ENCODE results near the gene SLC35F5.
"Not testable (repeated sequence)": the region's sequence is repeated elsewhere in the genome, so short reads cannot be mapped to it uniquely, and the experiment has no call there.

The SLC35F5 gene

GRCh38 chr2:113756355-113757137 is at the start of gene SLC35F5:
Gene SLC35F5, minus strand, starts transcription at chr2:113756642. Its CDS starts 233 bp downstream, at chr2:113756409.
- peak; percentile 85 for DNase-seq (ENCODE audit: low read depth)

GRCh38 chr2:113799375-113799774 is 42.9 kb upstream of the SLC35F5 start:
- no peak for DNase-seq (ENCODE audit: low read depth)

GRCh38 chr2:113797237-113797636 is 40.8 kb upstream of the SLC35F5 start:
- DNase-seq (ENCODE audit: low read depth), result no peak

- DNase-seq (ENCODE audit: low read depth), result no peak
Observed at GRCh38 chr2:113796592-113797175, 40.2 kb upstream of the SLC35F5 start.

GRCh38 chr2:113795405-113795920 is 39.0 kb upstream of the SLC35F5 start:
- no peak for DNase-seq (ENCODE audit: low read depth)

- DNase-seq (ENCODE audit: low read depth), result no peak
Observed at GRCh38 chr2:113791697-113792590, 35.5 kb upstream of the SLC35F5 start.

- DNase-seq (ENCODE audit: low read depth), result no peak
Observed at GRCh38 chr2:113784823-113785744, 28.6 kb upstream of the SLC35F5 start.

- DNase-seq (ENCODE audit: low read depth), result no peak
Observed at GRCh38 chr2:113780472-113780871, 24.0 kb upstream of the SLC35F5 start.

GRCh38 chr2:113777371-113777770 is 20.9 kb upstream of the SLC35F5 start:
- no peak for DNase-seq (ENCODE audit: low read depth)

- DNase-seq (ENCODE audit: low read depth), result no peak
Observed at GRCh38 chr2:113776949-113777348, 20.5 kb upstream of the SLC35F5 start.

GRCh38 chr2:113774616-113775015 is 18.2 kb upstream of the SLC35F5 start:
- not testable (repeated sequence) for DNase-seq (ENCODE audit: low read depth)

- no peak for DNase-seq (ENCODE audit: low read depth)
Observed at GRCh38 chr2:113770929-113771328, 14.5 kb upstream of the SLC35F5 start.

- no peak for DNase-seq (ENCODE audit: low read depth)
Observed at GRCh38 chr2:113769555-113769954, 13.1 kb upstream of the SLC35F5 start.

- DNase-seq (ENCODE audit: low read depth), result no peak
Observed at GRCh38 chr2:113768770-113769169, 12.3 kb upstream of the SLC35F5 start.

GRCh38 chr2:113767811-113768460 is 11.5 kb upstream of the SLC35F5 start:
- DNase-seq (ENCODE audit: low read depth), result no peak

- DNase-seq (ENCODE audit: low read depth), result no peak
Observed at GRCh38 chr2:113765276-113765675, 8.8 kb upstream of the SLC35F5 start.

GRCh38 chr2:113762377-113763118 is 6.1 kb upstream of the SLC35F5 start:
- no peak for DNase-seq (ENCODE audit: low read depth)

GRCh38 chr2:113760400-113760799 is 4.0 kb upstream of the SLC35F5 start:
- DNase-seq (ENCODE audit: low read depth), result no peak

- no peak for DNase-seq (ENCODE audit: low read depth)
Observed at GRCh38 chr2:113757138-113757657, 756 bp upstream of the SLC35F5 start.

- DNase-seq (ENCODE audit: low read depth), result peak; percentile 2
Observed at GRCh38 chr2:113755835-113756354, 547 bp downstream of the SLC35F5 start.

All from stimulated activated CD8-positive, alpha-beta memory T cell treated with anti-CD3 and anti-CD28 coated beads, Interleukin-15, amount 100 ng/mL, for 1 hour (primary cell).